GM20431 (cell line): Measurements from ENCODE around the gene CRTC3.

ENCODE experiments used
- in situ Hi-C: fragments of 300-500 bp; cut with MseI, MboI; formaldehyde crosslinking; loops from one replicate; pipeline ENCODE4 v1.15.0; 2020; ENCODE audit warnings: low sequenced_read_pairs; ENCODE audit not compliant: unreplicated experiment

CRTC3 gene

DNA sequence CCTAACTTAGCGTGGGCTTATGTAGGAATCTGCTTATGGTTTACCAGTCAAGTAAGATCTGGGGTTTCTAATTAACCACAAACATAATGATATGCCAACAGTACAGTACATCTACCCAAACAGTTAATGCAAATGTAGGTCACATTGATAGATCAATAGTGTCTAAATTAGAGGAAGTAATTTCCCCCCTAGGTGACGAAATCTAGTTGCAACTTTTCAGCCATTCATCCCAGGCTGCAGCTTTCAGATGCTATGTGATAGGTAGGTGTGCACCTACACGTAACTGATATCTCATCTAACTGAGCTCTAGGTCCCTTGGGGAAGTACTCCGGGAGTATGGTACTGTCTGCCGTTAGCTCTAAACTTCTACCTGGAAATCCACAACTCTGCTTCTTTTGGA is 57.2 kb downstream of the CRTC3 start:
- in situ Hi-C loops, result no loop called here

DNA sequence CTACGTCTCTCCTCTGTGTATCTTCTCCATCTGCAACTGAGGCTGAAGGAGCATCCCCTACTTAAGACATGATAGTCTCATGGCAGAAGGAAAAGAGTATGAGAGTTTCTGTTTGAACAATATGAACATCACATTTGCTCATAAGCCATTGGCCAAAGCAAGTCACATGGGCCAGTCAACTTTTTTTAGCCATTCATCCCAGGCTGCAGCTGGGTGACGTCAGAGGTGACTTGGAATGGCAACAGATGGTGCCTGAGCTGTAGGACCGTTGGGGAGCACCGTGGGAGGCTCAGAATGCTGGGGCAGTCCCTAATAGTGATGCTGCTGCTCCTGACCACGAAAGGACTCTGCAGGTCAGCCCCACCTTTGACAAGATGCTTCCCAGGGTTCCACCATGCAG is 58.7 kb downstream of the CRTC3 start:
- in situ Hi-C loops, result no loop called here

DNA sequence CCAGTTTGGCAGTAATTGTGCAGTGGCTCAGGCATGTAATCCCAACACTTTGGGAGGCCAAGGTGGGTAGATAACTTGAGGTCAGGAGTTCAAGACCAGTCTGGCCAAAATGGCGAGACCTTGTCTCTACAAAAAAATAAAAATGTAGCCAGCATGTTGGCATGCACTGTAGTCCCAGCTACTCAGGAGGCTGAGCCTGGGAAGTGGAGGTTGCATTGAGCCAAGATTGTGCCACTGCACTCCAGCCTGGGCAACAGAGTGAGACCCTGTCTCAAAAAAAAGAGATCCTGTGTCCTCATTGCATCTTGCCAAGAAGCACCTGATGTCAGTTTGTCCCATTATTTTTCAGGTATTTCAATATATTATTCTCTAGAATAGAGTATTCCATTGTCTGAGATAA is 61.8 kb downstream of the CRTC3 start:
- in situ Hi-C loops, result no loop called here

DNA sequence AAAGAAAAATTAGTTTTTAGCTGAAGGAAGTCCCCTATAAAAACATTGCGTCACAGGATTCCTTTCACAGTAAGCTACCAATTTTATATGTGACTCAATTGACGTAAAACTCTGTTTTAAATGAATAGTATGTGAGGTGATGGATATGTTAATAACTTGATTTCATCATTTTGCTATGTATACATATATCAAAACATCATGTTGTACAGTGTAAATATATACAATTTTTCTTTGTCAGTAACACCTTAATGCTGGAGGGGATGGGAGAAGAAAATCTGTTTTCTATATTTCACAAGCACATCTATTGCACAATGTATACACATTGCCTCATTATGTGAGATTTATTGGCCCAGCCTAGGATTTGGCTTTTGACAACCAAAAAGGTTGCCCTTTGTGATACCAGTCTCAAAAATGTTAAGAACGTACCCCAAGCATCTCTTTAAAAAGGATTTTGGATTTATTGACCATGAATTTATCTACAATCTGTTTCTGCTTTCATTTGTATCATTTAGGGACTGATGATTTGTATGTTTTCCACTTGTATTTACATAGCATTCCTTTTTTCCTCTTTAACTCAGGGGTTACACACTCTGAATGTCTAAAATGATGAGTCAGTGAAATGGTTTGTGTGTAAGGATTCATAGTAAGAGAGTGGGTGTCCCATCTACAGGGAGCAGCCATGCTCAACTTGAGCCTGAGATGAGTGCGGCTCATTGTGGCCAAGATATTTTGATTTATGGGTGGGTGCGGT is 62.6 kb downstream of the CRTC3 start:
- in situ Hi-C loops, result no loop called here

DNA sequence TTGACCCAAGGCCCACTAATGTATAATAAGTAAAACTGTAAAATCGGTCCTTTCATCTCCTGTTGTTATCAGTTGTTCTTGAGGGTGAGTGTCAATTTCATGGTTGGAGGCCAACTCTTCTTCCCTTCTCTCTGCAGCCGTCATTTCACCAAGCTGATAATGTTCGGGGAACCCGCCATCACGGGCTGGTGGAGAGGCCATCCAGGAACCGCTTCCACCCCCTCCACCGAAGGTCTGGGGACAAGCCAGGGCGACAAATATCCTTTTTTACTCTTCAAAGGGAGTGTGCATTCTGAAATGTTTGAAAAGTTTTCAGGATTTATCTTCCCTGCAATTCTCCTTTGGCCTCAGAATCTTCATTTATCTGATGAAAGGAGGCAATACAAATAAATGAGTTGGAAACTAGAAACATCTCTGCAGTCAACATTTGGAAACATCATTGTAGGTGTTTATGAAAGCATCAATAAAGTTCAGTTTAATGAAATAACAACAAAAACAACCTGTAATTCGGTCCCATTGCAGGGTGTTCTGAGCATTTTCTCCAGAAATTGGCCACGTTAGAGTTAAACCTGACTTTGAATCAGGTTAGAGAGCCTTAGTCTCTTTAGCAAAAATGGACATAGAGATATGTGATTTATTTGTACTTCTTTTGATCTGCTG is 63.9 kb downstream of the CRTC3 start:
- in situ Hi-C loops, result no loop called here

DNA sequence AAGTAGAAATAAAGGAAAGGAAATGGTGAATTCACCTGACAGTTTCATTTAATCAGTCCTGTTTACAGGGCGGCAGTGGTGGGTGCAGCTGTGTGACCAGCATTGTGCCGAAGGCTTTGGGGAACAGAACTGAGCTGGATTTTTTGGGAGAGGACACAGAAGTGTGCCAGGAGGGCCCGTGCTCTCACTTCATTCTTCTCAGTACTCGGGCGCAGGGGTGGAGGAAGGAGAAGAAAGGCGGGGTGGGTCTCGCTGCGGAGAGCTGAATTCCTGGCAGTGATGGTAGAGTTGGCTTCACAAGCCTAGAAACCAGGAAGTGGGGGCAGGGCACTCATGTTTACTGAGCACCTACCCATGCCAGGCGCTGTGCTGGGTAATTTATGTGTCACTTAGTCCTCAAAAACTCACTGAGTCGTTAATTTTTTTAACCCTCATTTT is 64.6 kb downstream of the CRTC3 start:
- in situ Hi-C loops, result no loop called here

DNA sequence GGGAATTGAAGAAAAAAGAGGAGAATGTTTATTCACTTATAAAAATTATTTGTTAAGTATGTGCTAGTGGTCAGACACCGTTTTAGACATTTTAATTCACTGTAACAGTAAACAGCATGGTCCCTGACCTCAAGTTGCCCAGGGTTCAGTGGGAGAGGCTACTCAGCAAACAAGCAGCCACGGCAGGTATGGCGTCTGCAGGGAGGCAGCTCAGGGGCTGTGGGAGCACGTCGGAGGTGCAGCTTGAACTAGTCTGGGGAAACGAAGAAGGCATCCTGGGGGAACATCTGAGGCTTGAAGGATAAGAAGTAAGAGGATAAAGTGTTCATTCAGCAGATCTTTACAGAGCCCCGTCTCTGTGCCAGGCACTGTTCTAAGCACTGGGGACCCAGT is 66.0 kb downstream of the CRTC3 start:
- in situ Hi-C loops, result no loop called here

DNA sequence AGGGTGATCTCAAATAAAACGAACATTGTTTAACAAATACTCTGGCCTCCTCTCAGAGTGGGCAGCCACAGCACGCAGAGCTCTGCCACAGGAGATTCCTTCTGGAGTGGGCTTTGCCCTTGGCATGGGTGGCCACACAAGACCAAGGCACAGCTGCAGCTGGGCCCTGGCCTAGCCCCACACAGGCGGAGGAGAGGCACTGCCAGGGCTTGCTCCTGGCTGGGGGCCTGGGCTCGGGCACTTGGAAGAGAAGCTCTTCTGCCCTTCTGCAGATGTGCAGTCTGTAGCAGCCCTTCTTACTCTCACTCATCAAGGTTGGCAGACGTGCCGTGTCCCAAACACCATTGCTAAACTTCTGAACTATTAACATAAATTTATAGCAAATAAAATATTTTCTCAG is 67.2 kb downstream of the CRTC3 start:
- in situ Hi-C loops, result no loop called here

DNA sequence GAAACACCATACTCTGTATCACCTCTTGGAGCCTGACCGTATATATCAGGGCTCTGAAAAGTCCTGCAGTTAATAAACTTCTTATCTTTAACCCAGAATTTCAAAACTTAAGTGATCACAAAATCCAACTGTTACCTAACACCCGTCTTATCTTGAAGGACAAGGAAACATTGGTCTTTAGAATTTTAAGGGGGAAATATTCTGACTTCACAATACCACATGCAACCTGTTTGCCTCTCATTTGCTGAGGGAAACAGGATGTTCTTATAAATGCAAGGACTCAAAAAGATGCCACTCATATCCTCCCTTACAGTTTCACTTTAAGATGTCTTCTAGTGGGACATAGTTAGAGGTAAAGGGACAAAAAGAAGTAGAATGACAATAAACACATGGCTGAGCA is 67.9 kb downstream of the CRTC3 start:
- in situ Hi-C loops, result no loop called here

DNA sequence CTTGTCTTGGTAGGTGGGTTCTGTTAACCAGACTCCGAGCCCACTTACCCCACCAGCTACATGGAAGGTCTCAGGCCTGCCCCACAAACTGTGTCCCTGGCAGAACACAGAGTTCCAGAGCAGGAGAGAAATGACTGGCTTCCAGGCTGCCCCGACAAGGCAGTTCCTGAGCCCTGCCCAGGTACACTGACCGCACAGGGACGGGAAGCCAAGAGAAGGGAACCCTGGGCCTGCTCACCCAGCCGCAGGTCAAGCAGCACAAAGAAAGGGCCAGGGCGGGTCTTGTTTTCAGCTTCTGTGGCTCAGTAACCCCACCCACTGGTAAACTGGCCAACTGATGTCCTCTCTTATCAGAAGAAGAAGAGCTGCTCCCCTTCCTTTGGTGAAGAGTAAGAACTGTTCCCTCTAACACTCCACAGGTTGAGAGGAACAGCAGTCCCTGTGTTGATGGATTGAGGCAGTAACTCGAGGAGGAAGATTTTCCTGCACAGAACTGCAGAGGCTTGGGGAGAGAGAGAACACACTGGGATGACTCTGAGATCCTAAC is 68.4 kb downstream of the CRTC3 start:
- in situ Hi-C loops, result no loop called here

DNA sequence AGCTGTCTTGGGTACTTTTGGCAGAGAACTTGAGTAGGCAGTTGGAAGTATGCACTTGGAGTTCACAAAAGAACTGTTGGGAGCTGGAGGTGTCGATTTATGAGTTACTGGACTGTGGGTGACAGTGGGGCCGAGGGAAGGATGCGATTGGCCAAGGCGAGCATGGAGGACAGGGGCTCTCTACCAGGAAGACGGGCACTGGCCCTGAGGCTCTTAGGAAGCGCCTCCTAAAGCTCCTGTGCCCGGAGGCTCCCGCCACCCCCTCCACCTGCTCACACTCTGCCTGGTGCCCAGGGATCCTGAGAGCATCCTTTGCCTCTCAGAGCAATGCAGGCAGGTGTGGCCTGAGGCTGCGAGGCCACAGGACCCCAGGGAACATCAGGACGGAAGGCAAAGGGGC is 69.0 kb downstream of the CRTC3 start:
- in situ Hi-C loops, result no loop called here

DNA sequence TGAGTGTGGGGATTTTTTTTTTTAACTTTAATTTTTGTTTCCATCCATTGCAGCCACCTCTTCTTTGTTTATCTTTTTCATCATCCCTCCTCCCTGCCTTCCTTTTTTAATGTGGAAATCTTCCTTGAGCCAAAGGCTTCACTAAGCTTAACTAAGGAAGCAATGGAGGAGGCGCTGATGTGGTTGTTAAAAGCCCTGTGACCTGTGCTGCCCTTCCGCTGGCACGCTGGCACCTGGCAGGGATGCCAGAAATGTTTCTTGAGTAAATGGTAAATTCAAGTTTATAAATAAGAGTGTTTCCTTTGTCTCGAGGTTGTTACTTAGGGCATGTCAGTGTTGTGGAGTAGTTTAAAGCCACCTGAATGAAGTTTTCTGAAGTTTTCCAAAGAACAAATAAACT is 69.4 kb downstream of the CRTC3 start:
- in situ Hi-C loops, result no loop called here

DNA sequence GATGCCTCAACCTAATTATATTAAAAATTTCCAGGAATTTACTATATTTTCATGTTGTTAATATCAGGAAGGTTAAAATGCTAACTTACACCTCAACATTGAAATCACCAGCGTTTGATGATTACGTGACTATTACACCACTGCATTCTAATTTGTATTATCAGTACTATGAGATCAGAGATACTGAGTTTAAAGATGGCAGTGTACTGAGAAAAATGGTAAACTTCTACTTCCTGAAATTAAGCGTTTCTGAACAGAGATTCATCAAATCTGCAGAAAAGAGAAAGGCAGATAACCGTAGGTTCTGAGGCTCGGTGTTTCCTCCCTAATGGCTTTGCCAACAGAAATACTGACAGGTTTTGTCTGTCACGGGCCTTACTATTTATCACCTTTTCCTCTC is 69.9 kb downstream of the CRTC3 start:
- in situ Hi-C loops, result loop anchor here (25.0 kb wide), 1 partner anchor 262 kb away; no protein-coding TSS in a partner anchor

DNA sequence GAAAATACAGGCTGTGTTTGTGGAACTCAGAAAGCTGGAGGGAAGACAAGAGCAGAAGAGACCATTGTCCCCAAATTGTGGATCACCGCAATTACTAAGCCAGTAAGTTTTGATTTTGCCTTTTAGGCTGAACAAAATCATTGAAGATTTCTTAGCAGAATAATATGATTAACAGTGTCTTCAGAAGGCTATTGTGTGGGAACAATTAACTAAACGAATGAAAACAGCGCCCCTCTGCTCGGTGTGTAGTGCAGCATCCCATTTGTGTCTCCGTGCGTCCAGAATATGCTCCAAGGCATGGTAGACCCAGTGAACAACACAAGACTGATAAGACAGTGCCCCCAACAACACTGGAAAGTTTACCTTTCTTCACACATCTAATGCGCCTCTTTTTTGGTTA is 71.2 kb downstream of the CRTC3 start:
- in situ Hi-C loops, result loop anchor here (25.0 kb wide), 1 partner anchor 264 kb away; no protein-coding TSS in a partner anchor

DNA sequence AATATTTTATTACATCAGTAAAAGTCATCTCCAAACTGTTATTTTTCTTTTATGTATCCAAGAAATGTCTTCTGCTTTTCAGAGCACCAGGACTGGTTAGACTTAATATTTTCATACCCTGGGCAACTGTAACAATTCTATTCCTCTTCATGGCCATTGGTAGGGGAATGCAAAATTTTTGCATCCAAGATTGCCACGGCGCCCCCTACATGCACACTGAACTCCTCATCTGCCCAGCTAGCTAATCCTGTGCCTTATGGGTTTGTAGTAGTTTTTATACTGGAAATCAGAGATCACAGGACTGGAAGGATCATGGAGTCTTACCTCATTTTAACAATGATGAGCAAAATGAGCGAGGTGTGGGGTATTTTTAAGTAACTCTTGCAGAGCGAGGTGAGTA is 74.2 kb downstream of the CRTC3 start:
- in situ Hi-C loops, result loop anchor here (25.0 kb wide), 1 partner anchor 267 kb away; no protein-coding TSS in a partner anchor

DNA sequence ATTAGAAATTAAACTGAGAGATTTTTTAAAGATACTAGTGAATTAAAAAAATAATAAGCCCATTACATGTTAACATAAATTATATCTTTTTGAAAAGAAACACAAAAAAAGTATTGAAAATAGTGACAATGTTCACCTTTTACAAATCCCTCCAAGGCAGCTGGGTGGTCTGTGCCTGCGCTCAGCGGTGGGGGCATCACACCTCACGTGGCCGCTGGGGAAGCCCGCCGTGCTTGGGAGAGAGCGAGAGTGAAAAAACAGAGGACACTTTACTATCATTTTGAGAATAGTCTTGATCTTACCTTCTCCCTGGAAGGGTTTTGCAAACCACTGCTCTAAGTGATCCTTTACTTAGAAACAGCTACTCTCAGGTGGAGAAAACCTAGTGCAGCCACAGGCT is 76.9 kb downstream of the CRTC3 start:
- in situ Hi-C loops, result loop anchor here (25.0 kb wide), 1 partner anchor 269 kb away; no protein-coding TSS in a partner anchor

DNA sequence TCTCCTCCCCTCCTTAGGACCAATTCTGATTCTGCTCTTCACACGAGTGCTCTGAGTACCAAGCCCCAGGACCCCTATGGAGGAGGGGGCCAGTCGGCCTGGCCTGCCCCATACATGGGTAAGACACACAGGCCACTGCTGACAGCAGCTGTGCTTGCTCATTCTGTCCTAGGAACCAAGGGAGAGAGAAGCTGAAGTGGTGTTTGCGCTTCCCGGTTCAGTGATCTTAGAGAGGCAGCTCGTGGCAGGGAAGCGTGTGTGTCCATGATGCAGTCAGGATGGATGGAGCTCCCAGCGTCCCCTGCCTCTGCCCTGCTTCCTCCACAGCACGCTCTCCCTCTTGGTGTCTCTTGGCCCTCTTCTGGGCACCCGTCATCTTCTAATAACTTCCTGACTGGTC is 77.6 kb downstream of the CRTC3 start:
- in situ Hi-C loops, result loop anchor here (25.0 kb wide), 1 partner anchor 270 kb away; no protein-coding TSS in a partner anchor

DNA sequence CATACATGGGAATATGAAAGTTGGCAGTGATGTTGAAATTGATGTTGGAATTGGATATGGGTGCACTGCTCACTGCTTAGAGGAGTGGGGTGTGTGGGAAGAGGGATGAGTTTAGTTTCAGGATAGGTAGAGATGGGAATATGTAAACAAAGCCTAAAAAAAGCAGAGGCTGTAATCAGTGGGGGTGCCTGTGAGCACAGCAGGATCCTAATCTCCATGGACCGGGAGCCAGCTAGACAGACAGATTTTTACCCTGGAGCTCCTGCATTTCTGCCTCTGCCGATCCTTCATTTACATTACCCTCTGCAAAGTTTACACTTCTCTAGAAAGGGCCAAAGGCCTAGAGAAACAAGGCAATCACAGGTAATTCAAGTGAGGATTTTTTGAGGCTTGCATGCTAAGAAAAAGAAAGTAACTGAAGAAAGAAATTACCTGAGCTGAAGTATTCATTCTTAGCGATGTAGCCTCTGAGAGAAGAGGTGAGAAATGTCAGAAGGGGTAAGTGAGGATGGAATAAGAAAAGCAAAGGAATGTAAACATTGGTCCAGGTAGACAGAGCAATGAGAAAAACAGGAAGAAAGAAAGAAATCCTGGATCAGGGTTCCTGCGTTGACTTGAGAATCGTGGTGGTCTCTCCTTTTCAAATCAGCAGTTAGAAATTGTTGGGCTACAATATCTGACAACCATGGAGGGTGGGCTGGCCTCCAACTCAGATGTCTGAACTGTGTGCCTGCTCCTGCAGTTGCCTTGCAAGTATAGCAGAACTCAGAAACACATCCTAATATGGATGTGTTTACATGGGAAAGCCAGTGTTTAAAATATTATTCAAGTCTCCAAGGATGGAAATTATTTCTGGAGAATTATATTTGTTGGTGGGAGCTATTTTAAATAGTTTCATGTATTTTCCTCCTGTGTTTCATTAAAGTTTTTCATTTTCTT is 79.8 kb downstream of the CRTC3 start:
- in situ Hi-C loops, result loop anchor here (25.0 kb wide), 1 partner anchor 272 kb away; no protein-coding TSS in a partner anchor

DNA sequence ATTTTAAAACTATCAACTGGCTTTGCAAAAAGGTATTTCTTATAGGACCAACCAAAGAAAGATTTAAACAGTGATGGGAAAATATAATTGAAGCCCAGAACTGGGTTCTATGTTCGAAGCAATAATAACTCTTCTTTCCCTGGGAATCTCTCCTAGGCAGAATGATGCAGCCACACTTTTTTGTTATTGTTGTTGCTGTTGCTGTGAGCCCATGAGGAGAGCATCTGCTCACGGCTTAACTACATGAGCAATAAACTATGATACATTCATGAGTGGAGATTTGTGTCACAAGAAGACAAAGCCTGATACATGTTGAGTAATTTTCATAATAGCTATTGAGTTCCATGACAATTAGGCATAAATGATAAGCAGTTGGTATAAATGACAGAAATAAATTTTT is 80.5 kb downstream of the CRTC3 start:
- in situ Hi-C loops, result loop anchor here (25.0 kb wide), 1 partner anchor 273 kb away; no protein-coding TSS in a partner anchor

DNA sequence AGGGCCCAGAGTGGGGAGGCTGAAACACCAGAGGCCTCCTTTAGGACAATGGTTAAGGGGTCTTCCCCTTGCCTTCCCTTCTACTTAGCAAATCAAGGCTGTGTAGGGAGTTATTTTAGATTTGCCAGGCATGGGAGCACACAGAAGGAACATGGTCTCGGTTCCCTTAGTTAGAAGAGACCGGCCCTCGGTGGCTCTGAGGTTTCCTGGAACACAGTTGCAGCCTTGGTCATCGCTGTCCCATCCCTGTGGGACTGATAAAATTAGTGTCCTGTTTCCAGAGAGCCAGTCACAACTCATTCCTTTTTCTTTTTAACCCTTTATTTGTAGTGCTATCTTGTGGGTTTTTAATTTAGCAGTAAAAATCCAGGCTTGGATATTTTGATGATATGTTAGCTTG is 81.4 kb downstream of the CRTC3 start:
- in situ Hi-C loops, result loop anchor here (25.0 kb wide), 1 partner anchor 274 kb away; no protein-coding TSS in a partner anchor
